SK-MEL-5 (cell line): ENCODE results near the gene RAD23B. TPM values are rescaled to one million over a fixed set of nuclear protein-coding genes. Genes with fewer than 3 reads are reported as not detected.
"Not testable (repeated sequence)": the region's sequence is repeated elsewhere in the genome, so short reads cannot be mapped to it uniquely, and the experiment has no call there.

ENCODE experiments used
- DNase-seq: peaks from one replicate; pipeline ENCODE4 v3.0.0-alpha.2; 2016; ENCODE audit warnings: low read depth, low spot score
- in situ Hi-C: cut with HindIII; loops from 2 replicates; pipeline ENCODE4 v1.10.0; 2016; ENCODE audit warnings: low sequenced_read_pairs, high pct_unique_total_duplicates, low pct_unique_long_range_greater_than_20kb
- polyA plus RNA-seq, 2 experiments: library from polyadenylated mRNA; depleted of rRNA; stranded (reverse); fragments of >200 nt; gene quantifications; 2 replicates each; pipeline ENCODE4 v1.2.3, GENCODE V29; 2015
- total RNA-seq: library from RNA; depleted of rRNA; stranded (reverse); fragments of >200 nt; shearing (Covaris generic); gene quantifications from 2 replicates; pipeline ENCODE4 v1.2.3, GENCODE V29; 2014; rRNA removed

Gene RAD23B
- 106 and 107 TPM in 2 replicates for total RNA-seq
- polyA plus RNA-seq (2015; cell fraction: cytosol; rRNA removed), result 120 and 135 TPM in 2 replicates
- 15.5 and 30.8 TPM in 2 replicates for polyA plus RNA-seq (2015; cell fraction: nucleus; rRNA removed)

DNA sequence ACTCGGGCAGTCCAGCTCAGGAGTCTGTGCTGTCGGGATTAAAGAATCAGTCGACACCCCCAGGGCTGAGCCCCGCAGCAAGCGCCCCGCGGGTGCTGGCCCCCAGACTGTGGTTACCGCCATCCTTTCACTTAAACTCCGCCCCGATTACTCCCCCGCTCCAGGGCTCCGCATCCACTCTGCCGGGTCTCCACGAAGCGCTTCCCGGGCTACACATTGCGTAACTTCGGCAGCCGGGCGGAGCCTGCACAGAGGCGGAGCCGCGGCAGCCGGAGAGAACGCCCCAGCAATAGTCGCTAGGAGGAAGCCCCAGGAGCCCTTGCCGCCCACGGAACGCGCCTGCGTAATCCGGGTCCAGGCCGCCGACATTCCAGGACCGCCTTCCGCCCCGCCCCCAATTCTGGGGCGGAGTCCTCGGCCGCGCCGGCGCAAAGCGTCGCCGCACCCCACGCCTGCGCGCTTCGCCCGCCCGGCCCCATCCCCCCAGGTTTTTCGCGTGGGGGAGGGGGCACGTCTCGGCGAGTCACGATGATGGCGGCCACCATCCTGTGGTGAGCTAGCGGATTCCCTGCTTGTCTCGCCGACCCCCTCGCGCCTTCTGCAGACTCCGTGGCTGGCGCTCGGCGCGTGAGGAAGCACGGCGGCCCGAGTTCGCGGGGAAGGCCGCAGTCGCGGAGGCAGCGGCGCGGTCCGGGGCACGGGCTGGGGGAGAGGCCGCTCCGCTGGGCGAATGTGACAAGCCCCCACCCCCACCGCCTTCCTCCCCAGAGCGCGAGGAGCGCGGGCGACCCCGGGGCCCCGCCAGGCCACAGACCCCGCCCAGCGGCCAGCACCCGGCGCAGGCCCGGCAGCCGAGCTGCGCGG lies at the start of gene RAD23B:
RAD23B (plus strand) TSS at position 521 of the 864 bp plus-strand sequence. CDS start 351 bp downstream, outside the sequence.
- DNase-seq, result peak; percentile 98
- in situ Hi-C loops, result no loop called here

DNA sequence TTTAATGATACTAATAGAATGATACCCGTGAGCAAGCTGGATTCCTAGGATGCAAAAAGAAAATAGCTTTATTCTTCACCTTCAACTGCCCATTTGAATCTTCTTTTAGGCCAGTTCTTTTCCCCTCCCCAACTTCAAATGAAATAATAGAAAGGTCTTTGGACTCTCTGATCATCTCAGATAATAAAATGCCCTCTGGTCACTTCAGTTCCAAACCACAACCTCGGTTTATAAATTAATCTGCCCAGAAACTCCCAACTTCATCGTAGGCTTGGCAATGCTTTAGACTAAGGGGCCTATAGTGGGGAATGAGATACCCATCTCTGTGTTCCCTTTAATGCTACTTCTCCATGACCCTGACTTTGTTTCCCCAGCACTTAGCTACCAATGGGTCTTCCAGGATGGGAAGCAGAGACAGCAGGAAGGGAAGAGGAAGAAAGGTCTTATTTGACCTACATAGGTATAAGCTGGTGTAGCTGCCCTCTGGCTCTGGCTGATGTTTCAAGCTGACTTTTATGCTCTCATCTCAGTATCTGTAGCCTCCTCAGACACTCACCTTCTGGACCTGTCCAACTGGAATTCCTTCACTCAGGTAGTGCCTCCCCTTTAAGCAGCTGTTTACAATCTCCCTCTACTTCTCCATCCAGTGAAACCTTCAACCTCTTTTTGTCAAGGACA lies 47.2 kb upstream of the RAD23B start:
- no peak for DNase-seq
- in situ Hi-C loops, result no loop called here

- no peak for DNase-seq
- in situ Hi-C loops, result no loop called here
Measured at GRCh38 chr9:107237873-107238272, 45.2 kb upstream of the RAD23B start.

GRCh38 chr9:107239474-107239873 lies 43.6 kb upstream of the RAD23B start:
- peak; percentile 62 for DNase-seq

GRCh38 chr9:107240260-107240659 lies 42.8 kb upstream of the RAD23B start:
- in situ Hi-C loops, result no loop called here
- DNase-seq, result no peak

More at GRCh38 chr9:107239474-107239873, 43.6 kb upstream of the RAD23B start:
- in situ Hi-C loops, result no loop called here

GRCh38 chr9:107242073-107243030 lies 40.7 kb upstream of the RAD23B start:
- DNase-seq, result no peak
- in situ Hi-C loops, result no loop called here

GRCh38 chr9:107243742-107244141 lies 39.3 kb upstream of the RAD23B start:
- DNase-seq, result no peak
- in situ Hi-C loops, result no loop called here

- peak; percentile 39 for DNase-seq
- in situ Hi-C loops, result no loop called here
Measured at GRCh38 chr9:107246259-107247254, 36.5 kb upstream of the RAD23B start.

- in situ Hi-C loops, result no loop called here
- DNase-seq, result no peak
Measured at GRCh38 chr9:107248714-107249113, 34.4 kb upstream of the RAD23B start.

DNA sequence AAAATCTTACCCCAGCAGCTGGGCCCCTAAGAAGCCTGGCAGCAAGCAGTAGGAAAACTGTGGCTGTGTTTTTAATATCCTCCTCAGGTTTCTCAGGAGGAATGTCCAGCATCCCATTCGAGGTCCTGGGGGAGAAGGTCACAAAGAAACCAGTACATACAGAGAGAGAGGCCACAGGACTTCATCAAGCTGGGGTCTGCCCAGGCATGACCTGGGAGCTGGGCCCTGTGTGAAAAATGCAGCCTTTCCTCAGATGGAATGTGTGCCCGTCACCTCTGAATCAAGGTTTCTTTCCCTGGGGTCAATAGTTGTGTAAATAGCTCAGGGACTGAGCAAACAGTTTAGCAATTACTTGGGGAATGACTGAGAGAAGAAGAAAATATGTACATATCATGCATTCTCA lies 33.9 kb upstream of the RAD23B start:
- in situ Hi-C loops, result no loop called here
- DNase-seq, result no peak

GRCh38 chr9:107249665-107250285 lies 33.3 kb upstream of the RAD23B start:
- in situ Hi-C loops, result no loop called here
- DNase-seq, result no peak

DNA sequence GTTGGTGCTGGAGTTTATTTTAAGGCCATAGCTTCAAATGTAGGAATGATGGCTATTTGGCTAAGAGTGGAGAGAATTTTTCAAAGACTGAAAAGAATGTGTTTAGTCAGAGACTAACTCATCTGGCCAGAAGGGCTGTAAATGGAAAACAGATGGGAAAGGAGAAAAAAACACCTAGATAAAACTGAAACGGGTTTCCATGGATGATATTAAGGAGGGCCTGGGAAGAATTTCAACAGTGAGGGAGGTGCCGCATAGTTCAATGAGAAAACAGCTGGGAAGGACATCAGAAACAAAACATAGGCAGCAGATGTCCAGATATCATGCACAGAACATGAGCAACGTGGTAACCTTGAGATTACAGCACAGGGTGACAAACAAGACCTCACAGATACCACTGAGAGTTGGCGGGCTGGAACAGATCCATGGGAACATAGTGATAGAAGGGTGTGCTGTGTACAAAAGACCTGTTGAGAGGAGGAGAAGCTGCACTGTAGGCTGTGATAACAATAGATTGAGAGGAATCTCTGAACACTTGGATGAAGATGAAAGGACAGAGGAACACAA lies 31.2 kb upstream of the RAD23B start:
- no peak for DNase-seq
- in situ Hi-C loops, result no loop called here

DNA sequence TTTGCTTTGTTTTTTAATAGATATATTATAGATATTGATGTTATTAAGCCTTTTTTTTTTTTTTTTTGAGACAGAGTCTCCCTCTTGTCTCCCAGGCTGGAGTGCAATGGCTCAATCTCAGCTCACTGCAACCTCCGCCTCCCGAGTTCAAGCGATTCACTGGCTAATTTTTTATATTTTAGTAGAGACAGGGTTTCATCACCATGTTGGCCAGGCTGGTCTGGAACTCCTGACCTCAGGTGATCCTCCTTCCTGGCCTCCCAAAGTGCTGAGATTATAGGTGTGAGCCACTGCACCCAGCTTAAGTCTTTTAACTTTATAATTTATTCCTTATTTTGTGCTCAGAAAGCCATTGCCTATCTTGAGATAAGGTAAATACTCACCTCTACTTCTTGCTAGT lies 24.2 kb upstream of the RAD23B start:
- in situ Hi-C loops, result no loop called here
- no peak for DNase-seq

DNA sequence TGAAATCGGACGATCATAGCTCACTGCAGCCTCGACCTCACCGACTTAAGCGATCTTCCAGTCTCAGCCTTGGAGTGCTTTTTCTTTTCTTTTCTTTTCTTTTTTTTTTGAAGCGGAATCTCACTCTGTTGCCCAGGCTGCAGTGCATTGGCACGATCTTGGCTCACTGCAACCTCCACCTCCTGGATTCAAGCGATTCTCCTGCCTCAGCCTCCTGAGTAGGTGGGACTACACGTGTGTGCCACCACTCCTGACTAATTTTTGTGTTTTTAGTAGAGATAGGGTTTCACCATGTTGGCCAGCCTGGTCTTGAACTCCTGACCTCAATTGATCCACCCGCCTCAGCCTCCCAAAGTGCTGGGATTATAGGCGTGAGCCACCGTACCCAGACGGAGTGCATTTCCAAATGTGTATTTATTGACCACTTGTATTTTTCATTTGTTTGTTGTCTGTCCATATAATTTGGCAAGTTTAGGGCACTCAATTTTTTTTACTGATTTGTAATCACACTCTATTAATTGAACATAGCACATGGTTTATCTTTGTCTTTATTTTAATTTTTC lies 23.2 kb upstream of the RAD23B start:
- in situ Hi-C loops, DNase-seq: not testable (repeated sequence)

- in situ Hi-C loops, result no loop called here
- DNase-seq, result peak; percentile 80
Measured at GRCh38 chr9:107260437-107261081, 22.5 kb upstream of the RAD23B start.
